ENCODE data around the gene RFTN2. TPM values are rescaled to one million over a fixed set of nuclear protein-coding genes. Genes with fewer than 3 reads are reported as not detected.
A peak's percentile ranks its signal among the peaks of the same experiment; 100 is the strongest.

Gene RFTN2
- total RNA-seq, 1 experiment from 2014 or later, result not detected

DNA sequence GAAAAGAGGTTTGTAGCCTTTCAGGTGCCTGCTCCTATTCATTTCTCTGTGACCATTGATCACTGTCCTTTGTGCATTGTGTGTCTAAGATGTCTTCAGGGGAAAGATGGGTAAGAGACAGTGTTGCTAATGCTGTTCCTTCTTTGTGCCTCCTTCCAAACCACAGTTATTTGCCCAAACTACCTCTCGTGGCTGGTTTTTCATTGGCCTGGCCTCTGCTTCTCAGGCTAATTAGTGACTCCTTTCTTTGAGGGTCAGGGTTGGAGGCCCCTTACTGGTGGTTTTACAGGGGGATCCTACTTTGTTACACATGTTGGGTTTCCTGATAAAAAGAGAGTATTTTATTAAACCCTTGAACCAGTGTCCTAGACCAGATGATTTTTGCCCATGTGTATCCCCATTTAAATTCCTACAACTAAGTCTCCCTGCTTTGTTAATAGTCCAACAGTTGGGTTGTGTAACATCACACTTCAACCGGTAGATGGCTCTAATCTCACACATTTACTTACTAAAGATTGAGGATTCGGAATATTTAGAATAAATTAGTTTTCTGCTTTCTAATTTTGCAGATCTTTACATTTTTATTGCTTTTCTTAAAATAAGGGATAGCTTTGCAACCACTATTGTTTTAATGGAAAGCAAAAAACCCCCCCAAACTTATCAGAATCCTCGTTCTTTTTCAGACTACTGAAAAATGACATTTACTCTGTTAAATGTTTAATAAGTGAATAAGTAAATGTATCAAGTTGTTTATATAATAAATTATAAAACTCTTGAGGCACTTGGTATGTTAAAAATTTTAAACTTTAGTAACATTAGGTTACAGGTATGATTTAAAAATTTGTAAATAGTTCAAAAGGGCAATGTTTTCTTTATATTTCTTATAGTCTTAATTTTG is 32.2 kb upstream of the RFTN2 start:
- TSS peak; percentile 63 for BruUV-seq (replicated peaks)
- H3K27ac ChIP-seq (ENCODE audit: low read length), result peak overlapping the region; percentile 49
- ATAC-seq (no peak), DNase-seq (ENCODE audit: low read depth, low spot score) (no peak)
- ChIA-PET POLR2A (no interaction called here), CTCF (interaction anchor here (0.6 kb wide), 1 partner anchor 95 kb away, joined by 5 read pairs; no protein-coding TSS in a partner anchor)
- no peaks in the 10 kb centered on the region for H3K27me3 ChIP-seq (ENCODE audit: control insufficient read depth, insufficient read depth, low read length)
- H3K36me3 ChIP-seq (ENCODE audit: control insufficient read depth, insufficient read depth, low read length), result peaks cover 6% of the 10 kb centered on the region
- peaks cover 15% of the 10 kb centered on the region for H3K4me1 ChIP-seq (ENCODE audit: control insufficient read depth, insufficient read depth, low read length)
- TF ChIP-seq SIN3A (IDR thresholded peaks at IDR 0.05; ENCODE audit: borderline replicate concordance, insufficient read depth, low read depth, low read length) (no peak), POLR2AphosphoS5 (IDR thresholded peaks at IDR 0.05; ENCODE audit: low read depth, low read length) (no peak), TCF7L2 (IDR thresholded peaks at IDR 0.05; ENCODE audit: low read depth, low read length) (no peak)
- TF ChIP-seq, protein P1, sequence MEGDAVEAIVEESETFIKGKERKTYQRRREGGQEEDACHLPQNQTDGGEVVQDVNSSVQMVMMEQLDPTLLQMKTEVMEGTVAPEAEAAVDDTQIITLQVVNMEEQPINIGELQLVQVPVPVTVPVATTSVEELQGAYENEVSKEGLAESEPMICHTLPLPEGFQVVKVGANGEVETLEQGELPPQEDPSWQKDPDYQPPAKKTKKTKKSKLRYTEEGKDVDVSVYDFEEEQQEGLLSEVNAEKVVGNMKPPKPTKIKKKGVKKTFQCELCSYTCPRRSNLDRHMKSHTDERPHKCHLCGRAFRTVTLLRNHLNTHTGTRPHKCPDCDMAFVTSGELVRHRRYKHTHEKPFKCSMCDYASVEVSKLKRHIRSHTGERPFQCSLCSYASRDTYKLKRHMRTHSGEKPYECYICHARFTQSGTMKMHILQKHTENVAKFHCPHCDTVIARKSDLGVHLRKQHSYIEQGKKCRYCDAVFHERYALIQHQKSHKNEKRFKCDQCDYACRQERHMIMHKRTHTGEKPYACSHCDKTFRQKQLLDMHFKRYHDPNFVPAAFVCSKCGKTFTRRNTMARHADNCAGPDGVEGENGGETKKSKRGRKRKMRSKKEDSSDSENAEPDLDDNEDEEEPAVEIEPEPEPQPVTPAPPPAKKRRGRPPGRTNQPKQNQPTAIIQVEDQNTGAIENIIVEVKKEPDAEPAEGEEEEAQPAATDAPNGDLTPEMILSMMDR (IDR thresholded peaks at IDR 0.05), result peak; percentile 78
- TF ChIP-seq, protein P2, sequence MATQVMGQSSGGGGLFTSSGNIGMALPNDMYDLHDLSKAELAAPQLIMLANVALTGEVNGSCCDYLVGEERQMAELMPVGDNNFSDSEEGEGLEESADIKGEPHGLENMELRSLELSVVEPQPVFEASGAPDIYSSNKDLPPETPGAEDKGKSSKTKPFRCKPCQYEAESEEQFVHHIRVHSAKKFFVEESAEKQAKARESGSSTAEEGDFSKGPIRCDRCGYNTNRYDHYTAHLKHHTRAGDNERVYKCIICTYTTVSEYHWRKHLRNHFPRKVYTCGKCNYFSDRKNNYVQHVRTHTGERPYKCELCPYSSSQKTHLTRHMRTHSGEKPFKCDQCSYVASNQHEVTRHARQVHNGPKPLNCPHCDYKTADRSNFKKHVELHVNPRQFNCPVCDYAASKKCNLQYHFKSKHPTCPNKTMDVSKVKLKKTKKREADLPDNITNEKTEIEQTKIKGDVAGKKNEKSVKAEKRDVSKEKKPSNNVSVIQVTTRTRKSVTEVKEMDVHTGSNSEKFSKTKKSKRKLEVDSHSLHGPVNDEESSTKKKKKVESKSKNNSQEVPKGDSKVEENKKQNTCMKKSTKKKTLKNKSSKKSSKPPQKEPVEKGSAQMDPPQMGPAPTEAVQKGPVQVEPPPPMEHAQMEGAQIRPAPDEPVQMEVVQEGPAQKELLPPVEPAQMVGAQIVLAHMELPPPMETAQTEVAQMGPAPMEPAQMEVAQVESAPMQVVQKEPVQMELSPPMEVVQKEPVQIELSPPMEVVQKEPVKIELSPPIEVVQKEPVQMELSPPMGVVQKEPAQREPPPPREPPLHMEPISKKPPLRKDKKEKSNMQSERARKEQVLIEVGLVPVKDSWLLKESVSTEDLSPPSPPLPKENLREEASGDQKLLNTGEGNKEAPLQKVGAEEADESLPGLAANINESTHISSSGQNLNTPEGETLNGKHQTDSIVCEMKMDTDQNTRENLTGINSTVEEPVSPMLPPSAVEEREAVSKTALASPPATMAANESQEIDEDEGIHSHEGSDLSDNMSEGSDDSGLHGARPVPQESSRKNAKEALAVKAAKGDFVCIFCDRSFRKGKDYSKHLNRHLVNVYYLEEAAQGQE (IDR thresholded peaks at IDR 0.05; ENCODE audit: insufficient read depth in 1 of 2, low read depth in 2 of 2, low read length in 1 of 2), result no peak
- in situ Hi-C loops (cut with HindIII; ENCODE audit: low pct_unique_long_range_greater_than_20kb, low sequenced_read_pairs) (no loop called here), intact Hi-C loops (cut with micrococcal nuclease; ENCODE audit: unreplicated experiment) (loop anchor here (2.0 to 5.0 kb wide), 2 partner anchors 69 to 205 kb away; partner anchors contain the start of gene HSPE1)
- H3K4me3 ChIP-seq (ENCODE audit: low read depth in 2 of 2, low read length in 2 of 2), result peak overlapping the region; percentile 76 to 94
- H3K9me3 ChIP-seq (ENCODE audit: control insufficient read depth, insufficient read depth, low read depth, low read length), result no peaks in the 10 kb centered on the region

DNA sequence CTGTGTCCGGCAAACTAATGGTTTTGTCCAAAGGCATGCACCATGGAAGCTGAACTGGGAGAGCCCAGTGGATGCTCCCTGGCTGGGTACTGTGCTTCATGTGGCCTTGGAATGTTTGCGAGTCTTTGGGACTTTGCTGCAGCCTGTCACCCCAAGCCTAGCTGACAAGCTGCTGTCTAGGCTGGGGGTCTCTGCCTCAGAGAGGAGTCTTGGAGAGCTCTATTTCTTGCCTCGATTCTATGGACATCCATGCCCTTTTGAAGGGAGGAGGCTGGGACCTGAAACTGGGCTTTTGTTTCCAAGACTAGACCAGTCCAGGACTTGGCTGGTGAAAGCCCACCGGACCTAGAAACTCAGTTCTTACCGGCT is 31.4 kb upstream of the RFTN2 start:
- Histone ChIP-seq H3K27me3 (ENCODE audit: control insufficient read depth, insufficient read depth, low read length) (no peaks in the 10 kb centered on the region), H3K4me3 (ENCODE audit: low read depth in 2 of 2, low read length in 2 of 2) (peak overlapping the region; percentile 76 to 94), H3K27ac (ENCODE audit: low read length) (peak overlapping the region; percentile 81), H3K4me1 (ENCODE audit: control insufficient read depth, insufficient read depth, low read length) (peaks cover 15% of the 10 kb centered on the region), H3K36me3 (ENCODE audit: control insufficient read depth, insufficient read depth, low read length) (peaks cover 6% of the 10 kb centered on the region), H3K9me3 (ENCODE audit: control insufficient read depth, insufficient read depth, low read depth, low read length) (no peaks in the 10 kb centered on the region)
- ChIA-PET CTCF (interaction anchor here (0.6 kb wide), 2 partner anchors 95 to 176 kb away, joined by 3 to 5 read pairs; no protein-coding TSS in a partner anchor), POLR2A (no interaction called here)
- TF ChIP-seq, protein P2 (IDR thresholded peaks at IDR 0.05; ENCODE audit: insufficient read depth in 1 of 2, low read depth in 2 of 2, low read length in 1 of 2), result no peak
- TF ChIP-seq TCF7L2 (IDR thresholded peaks at IDR 0.05; ENCODE audit: low read depth, low read length) (no peak), SIN3A (IDR thresholded peaks at IDR 0.05; ENCODE audit: borderline replicate concordance, insufficient read depth, low read depth, low read length) (no peak), POLR2AphosphoS5 (IDR thresholded peaks at IDR 0.05; ENCODE audit: low read depth, low read length) (no peak)
- TF ChIP-seq, protein P1 (IDR thresholded peaks at IDR 0.05), result no peak
- intact Hi-C loops (cut with micrococcal nuclease; ENCODE audit: unreplicated experiment) (loop anchor here (2.0 to 5.0 kb wide), 2 partner anchors 70 to 205 kb away; partner anchors contain the start of gene HSPE1), in situ Hi-C loops (cut with HindIII; ENCODE audit: low pct_unique_long_range_greater_than_20kb, low sequenced_read_pairs) (no loop called here)
- ATAC-seq, result peak; percentile 16; the same call in 1 of the 2 replicates
- no TSS peak for BruUV-seq (replicated peaks)
- DNase-seq (ENCODE audit: low read depth, low spot score), result no peak
